Measurements from ENCODE around the gene SYAP1.

The SYAP1 gene

DNA sequence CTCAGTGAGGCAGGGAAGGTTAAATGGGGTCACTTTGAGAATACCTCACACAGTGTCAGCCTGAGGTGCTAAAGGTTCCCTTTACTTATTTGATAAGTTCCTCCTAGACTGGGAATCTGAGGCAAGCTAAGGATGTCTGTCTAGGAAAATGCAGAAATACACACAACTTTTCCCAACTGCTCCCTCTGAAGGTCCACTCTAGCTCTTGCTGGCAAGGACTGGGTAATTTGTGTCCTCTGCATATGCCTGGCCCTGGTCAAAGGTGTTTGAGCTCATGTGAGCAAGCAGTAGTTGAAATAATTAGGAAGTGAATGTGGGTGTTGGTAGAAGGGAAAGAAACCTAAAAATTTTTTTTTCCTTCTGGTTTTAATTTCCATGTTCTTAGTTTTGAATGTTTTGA lies 88.1 kb downstream of the SYAP1 start:
- Histone ChIP-seq H3K4me2 (ENCODE audit: insufficient read depth, low read length) (no peak overlapping the region), H4K20me1 (ENCODE audit: insufficient read depth, low read length) (peaks cover 9% of the 10 kb centered on the region; the same call in 1 of the 2 replicates), H2AFZ (ENCODE audit: low read depth, low read length) (no peak overlapping the region), H3K9ac (ENCODE audit: low read depth, low read length) (no peak overlapping the region), H3K79me2 (ENCODE audit: insufficient read depth, low read length) (peaks cover 79% of the 10 kb centered on the region), H3K36me3 (ENCODE audit: insufficient read depth, low read length) (peaks cover 9% of the 10 kb centered on the region; the same call in 1 of the 2 replicates), H3K9me3 (ENCODE audit: insufficient read depth, low read length, severe bottlenecking) (no peaks in the 10 kb centered on the region), H3K4me3 (ENCODE audit: low read depth in 1 of 2, low read length in 2 of 2) (no peak overlapping the region), H3K27ac (ENCODE audit: low read length) (no peak overlapping the region), H3K4me1 (ENCODE audit: insufficient read depth, low read length) (no peaks in the 10 kb centered on the region), H3K27me3 (ENCODE audit: insufficient read depth, low read length, poor library complexity) (no peaks in the 10 kb centered on the region)
- no peak for ATAC-seq (ENCODE audit: insufficient read depth, low read depth)
- DNase-seq: no peak
- TF ChIP-seq, protein P1, sequence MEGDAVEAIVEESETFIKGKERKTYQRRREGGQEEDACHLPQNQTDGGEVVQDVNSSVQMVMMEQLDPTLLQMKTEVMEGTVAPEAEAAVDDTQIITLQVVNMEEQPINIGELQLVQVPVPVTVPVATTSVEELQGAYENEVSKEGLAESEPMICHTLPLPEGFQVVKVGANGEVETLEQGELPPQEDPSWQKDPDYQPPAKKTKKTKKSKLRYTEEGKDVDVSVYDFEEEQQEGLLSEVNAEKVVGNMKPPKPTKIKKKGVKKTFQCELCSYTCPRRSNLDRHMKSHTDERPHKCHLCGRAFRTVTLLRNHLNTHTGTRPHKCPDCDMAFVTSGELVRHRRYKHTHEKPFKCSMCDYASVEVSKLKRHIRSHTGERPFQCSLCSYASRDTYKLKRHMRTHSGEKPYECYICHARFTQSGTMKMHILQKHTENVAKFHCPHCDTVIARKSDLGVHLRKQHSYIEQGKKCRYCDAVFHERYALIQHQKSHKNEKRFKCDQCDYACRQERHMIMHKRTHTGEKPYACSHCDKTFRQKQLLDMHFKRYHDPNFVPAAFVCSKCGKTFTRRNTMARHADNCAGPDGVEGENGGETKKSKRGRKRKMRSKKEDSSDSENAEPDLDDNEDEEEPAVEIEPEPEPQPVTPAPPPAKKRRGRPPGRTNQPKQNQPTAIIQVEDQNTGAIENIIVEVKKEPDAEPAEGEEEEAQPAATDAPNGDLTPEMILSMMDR (IDR thresholded peaks at IDR 0.05; ENCODE audit: borderline replicate concordance, extremely low read depth, low read length, poor library complexity, severe bottlenecking): no peak
- no peak for TF ChIP-seq EZH2 (IDR thresholded peaks at IDR 0.05; ENCODE audit: borderline replicate concordance, low read depth, low read length, severe bottlenecking)

DNA sequence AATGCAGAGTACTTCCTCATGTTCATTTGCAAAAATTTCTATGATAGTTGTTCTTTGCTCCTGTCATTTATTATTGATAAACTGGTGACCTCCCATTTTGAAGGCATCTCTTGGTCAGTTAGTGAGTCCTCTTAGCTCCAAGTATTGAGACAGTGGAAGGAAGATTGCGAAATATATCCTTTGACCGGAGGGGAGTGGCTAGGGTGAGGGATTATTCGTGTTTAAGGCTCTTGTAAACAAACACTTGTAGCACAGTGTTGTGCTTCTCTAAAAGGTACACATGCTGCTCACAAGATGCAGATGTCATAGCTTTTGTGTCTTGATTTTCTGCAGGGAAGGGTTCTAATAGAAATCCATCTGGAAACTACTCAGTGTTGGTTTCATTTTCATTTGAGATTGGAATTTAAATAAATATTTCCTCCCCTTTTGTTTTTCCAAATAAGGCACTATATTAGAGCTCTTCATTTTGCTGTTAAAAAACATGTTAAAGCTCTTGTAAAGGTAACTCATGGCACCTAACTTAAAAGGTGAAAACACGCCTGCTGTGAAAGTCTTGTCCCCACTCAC lies 88.6 kb downstream of the SYAP1 start:
- no peak for DNase-seq

DNA sequence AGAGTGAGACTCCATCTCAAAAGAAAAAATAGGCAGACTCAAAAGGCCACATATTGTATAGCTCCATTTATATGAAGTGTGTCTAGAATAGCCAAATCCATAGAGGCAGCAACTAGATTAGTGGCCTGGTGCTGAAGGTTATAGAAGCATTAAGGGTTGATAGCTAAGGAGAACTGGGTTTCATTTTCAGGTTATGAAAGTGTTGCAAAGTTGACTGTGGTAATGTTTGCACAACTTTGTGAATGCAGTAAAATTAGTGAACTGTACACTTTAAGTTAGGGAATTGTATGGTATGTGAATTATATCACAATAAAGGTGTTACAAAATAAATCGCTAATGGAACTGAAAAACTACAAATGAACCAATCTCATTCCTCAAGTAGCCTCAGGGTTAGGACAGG lies 95.2 kb downstream of the SYAP1 start:
- peaks cover 46% of the 10 kb centered on the region for H3K79me2 ChIP-seq (ENCODE audit: insufficient read depth, low read length)
- H3K9me3 ChIP-seq (ENCODE audit: insufficient read depth, low read length, severe bottlenecking): no peaks in the 10 kb centered on the region
- TF ChIP-seq, protein P1 (IDR thresholded peaks at IDR 0.05; ENCODE audit: borderline replicate concordance, extremely low read depth, low read length, poor library complexity, severe bottlenecking): no peak
- no peak for TF ChIP-seq EZH2 (IDR thresholded peaks at IDR 0.05; ENCODE audit: borderline replicate concordance, low read depth, low read length, severe bottlenecking)
- H3K27ac ChIP-seq (ENCODE audit: low read length): no peak overlapping the region
- peaks cover 12% of the 10 kb centered on the region; the same call in 1 of the 2 replicates for H3K36me3 ChIP-seq (ENCODE audit: insufficient read depth, low read length)
- no peak overlapping the region for H3K4me2 ChIP-seq (ENCODE audit: insufficient read depth, low read length)
- no peak overlapping the region for H3K4me3 ChIP-seq (ENCODE audit: low read depth in 1 of 2, low read length in 2 of 2)
- H3K4me1 ChIP-seq (ENCODE audit: insufficient read depth, low read length): no peaks in the 10 kb centered on the region
- no peak for ATAC-seq (ENCODE audit: insufficient read depth, low read depth)
- no peaks in the 10 kb centered on the region; the same call in 1 of the 2 replicates for H4K20me1 ChIP-seq (ENCODE audit: insufficient read depth, low read length)
- no peak overlapping the region for H3K9ac ChIP-seq (ENCODE audit: low read depth, low read length)
- DNase-seq: no peak
- no peaks in the 10 kb centered on the region for H3K27me3 ChIP-seq (ENCODE audit: insufficient read depth, low read length, poor library complexity)
- H2AFZ ChIP-seq (ENCODE audit: low read depth, low read length): no peak overlapping the region

More for the DNA sequence above, 88.6 kb downstream of the SYAP1 start:
- H2AFZ ChIP-seq (ENCODE audit: low read depth, low read length): no peak overlapping the region
- H3K4me1 ChIP-seq (ENCODE audit: insufficient read depth, low read length): no peaks in the 10 kb centered on the region
- H3K4me3 ChIP-seq (ENCODE audit: low read depth in 1 of 2, low read length in 2 of 2): no peak overlapping the region
- H3K79me2 ChIP-seq (ENCODE audit: insufficient read depth, low read length): peaks cover 79% of the 10 kb centered on the region
- no peaks in the 10 kb centered on the region for H3K27me3 ChIP-seq (ENCODE audit: insufficient read depth, low read length, poor library complexity)
- H3K4me2 ChIP-seq (ENCODE audit: insufficient read depth, low read length): no peak overlapping the region
- H3K9me3 ChIP-seq (ENCODE audit: insufficient read depth, low read length, severe bottlenecking): no peaks in the 10 kb centered on the region
- no peak overlapping the region for H3K9ac ChIP-seq (ENCODE audit: low read depth, low read length)
- H3K27ac ChIP-seq (ENCODE audit: low read length): no peak overlapping the region
- H4K20me1 ChIP-seq (ENCODE audit: insufficient read depth, low read length): peaks cover 9% of the 10 kb centered on the region; the same call in 1 of the 2 replicates
- peaks cover 6% of the 10 kb centered on the region; the same call in 1 of the 2 replicates for H3K36me3 ChIP-seq (ENCODE audit: insufficient read depth, low read length)
- no peak for TF ChIP-seq EZH2 (IDR thresholded peaks at IDR 0.05; ENCODE audit: borderline replicate concordance, low read depth, low read length, severe bottlenecking)
- TF ChIP-seq, protein P1 (IDR thresholded peaks at IDR 0.05; ENCODE audit: borderline replicate concordance, extremely low read depth, low read length, poor library complexity, severe bottlenecking): no peak
- no peak for ATAC-seq (ENCODE audit: insufficient read depth, low read depth)
